GM12878 (cell line): ENCODE measurements around the gene RAP1GAP.

Source experiments
- TCF7 ChIP-seq: IDR thresholded peaks from 2 replicates; pipeline ENCODE4 v1.6.1; 2014; ENCODE audit warnings: antibody characterized with exemption, borderline replicate concordance
- ZNF384 ChIP-seq: IDR thresholded peaks from 2 replicates; pipeline ENCODE4 v1.6.1; 2012; ENCODE audit warnings: low read depth, mild to moderate bottlenecking, low read length, improper control_type of control experiment, borderline replicate concordance

DNA sequence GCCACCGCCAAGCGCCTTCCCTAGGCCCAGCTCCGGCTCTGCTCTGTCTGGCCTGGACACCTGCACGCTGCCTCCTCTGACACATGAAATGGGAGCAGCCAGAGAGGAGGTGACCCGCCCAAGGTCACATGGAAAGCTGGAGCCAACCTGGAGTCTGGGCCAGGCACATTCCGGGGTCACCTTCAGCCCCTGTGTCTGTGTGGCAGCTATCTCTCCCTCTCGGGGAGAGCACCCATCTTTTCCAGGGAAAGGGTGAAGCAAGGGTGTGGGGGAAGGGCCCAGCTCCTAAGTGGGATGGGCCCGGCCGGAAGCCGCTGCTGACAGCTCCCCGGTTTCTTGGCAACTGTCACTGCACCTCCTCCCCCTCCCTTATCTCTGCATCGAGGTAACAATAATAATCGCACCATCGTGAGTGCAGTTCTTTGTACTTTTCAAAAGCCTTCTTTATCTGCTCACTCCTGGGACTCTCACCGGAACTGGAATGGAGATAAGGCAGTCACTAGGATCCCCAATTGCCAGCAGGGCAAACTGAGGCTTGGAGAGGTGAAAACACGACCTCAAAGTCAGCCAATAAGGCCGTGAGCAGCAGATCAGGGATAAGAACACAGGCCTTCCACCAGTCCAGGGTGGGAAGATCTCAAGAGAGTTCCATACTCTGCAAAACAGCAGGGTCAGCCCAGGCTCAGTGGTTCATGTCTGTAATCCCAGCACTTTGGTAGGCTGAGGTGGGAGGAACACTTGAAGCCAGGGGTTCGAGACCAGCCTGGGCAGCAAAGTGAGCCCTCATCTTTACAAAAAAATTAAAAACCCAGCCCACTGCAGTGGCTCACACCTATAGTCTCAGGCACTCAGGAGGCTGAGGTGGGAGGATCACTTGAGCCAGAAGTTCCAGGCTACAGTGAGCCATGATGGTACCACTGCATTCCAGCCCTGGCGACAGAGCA, 36.9 kb downstream of the RAP1GAP start:
- TF ChIP-seq ZNF384 (no peak), TCF7 (no peak)
